Activated CD4-positive, alpha-beta T cell treated with anti-CD3 and anti-CD28 coated beads for 36 hours (primary cell): ENCODE data around the gene SPO11. TPM values are rescaled to one million over a fixed set of nuclear protein-coding genes. Genes with fewer than 3 reads are reported as not detected.

Experiments
- ATAC-seq: fragments of 200-7000 bp; cut with Tn5 transposase; one replicate; pipeline ENCODE4 v1.10.0; 2021; ENCODE audit warnings: mild to moderate bottlenecking, moderate library complexity
- CTCF ChIA-PET: fragments of 350-600 bp; sonication (Branson Sonifier 250); formaldehyde crosslinking; loops from one replicate; lab custom pipeline; 2021; ENCODE audit warnings: antibody characterized with exemption; lab: Charles Lee
- POLR2A ChIA-PET: fragments of 350-600 bp; sonication (Branson Sonifier 250); formaldehyde crosslinking; loops from one replicate; lab custom pipeline; 2021; ENCODE audit warnings: antibody characterized with exemption, inconsistent platforms; lab: Charles Lee
- DNase-seq: peaks from one replicate; pipeline ENCODE4 v3.0.0-alpha.2; 2020
- H3K27ac Mint-ChIP-seq: one replicate; pipeline ENCODE4 v1.8.0; 2021; ENCODE audit warnings: mixed read lengths
- H3K27me3 Mint-ChIP-seq: one replicate; pipeline ENCODE4 v1.8.0; 2021; ENCODE audit warnings: mixed read lengths
- H3K36me3 Mint-ChIP-seq: one replicate; pipeline ENCODE4 v1.8.0; 2021; ENCODE audit warnings: low read depth, mixed read lengths
- H3K4me1 Mint-ChIP-seq: one replicate; pipeline ENCODE4 v1.8.0; 2021; ENCODE audit warnings: mixed read lengths
- H3K4me3 Mint-ChIP-seq: one replicate; pipeline ENCODE4 v1.8.0; 2021; ENCODE audit warnings: mild to moderate bottlenecking, moderate library complexity, mixed read lengths
- H3K9me3 Mint-ChIP-seq: one replicate; pipeline ENCODE4 v1.8.0; 2021; ENCODE audit warnings: low read depth, mixed read lengths
- intact Hi-C, 2 experiments: fragments of 100-400 bp; cut with DNase I in 1 of 2; cut with micrococcal nuclease in 1 of 2; formaldehyde crosslinking; loops; one replicate each; pipeline versions ENCODE4 v1.14.2 to v1.15.1; 2022 to 2024; cut with DNase I, micrococcal nuclease
- total RNA-seq, 2 experiments: library from RNA; stranded (reverse); gene quantifications; one replicate each; pipeline ENCODE4 v1.2.3, GENCODE V29; 2021

SPO11 gene
- not detected for total RNA-seq

GRCh38 chr20:57329608-57330221 lies at the start of gene SPO11:
SPO11 (plus strand) TSS chr20:57329803; CDS start chr20:57329868, 65 bp downstream.
- no peak within 1 kb of the TSS for H3K4me3 Mint-ChIP-seq
- no peaks in the 10 kb centered on the region for H3K36me3 Mint-ChIP-seq
- H3K27ac Mint-ChIP-seq, result no peak within 1 kb of the TSS
- intact Hi-C loops, result loop anchor here in 1 of 2 experiments (5.0 kb wide), 1 partner anchor 242 kb away; no protein-coding TSS in a partner anchor
- H3K9me3 Mint-ChIP-seq, result peaks cover 3% of the 10 kb centered on the region
- H3K27me3 Mint-ChIP-seq, result peaks cover 25% of the 10 kb centered on the region
- no peaks in the 10 kb centered on the region for H3K4me1 Mint-ChIP-seq
- ATAC-seq (no peak), DNase-seq (peak; percentile 38)
- ChIA-PET CTCF (interaction anchor here (1.0 to 5.1 kb wide), 4 partner anchors 10 to 240 kb away, joined by 4 to 31 read pairs (median 6); no protein-coding TSS in a partner anchor), POLR2A (no interaction called here)

GRCh38 chr20:57280221-57280620 lies 49.4 kb upstream of the SPO11 start:
- no peak overlapping the region for H3K4me3 Mint-ChIP-seq
- CTCF ChIA-PET, result no interaction called here
- H3K27me3 Mint-ChIP-seq, result peaks cover 20% of the 10 kb centered on the region
- intact Hi-C loops, result no loop called here
- H3K36me3 Mint-ChIP-seq, result no peaks in the 10 kb centered on the region
- ATAC-seq (no peak), DNase-seq (no peak)
- no peaks in the 10 kb centered on the region for H3K4me1 Mint-ChIP-seq
- H3K27ac Mint-ChIP-seq, result no peak overlapping the region
- H3K9me3 Mint-ChIP-seq, result no peaks in the 10 kb centered on the region
- POLR2A ChIA-PET, result no interaction called here

GRCh38 chr20:57281900-57282299 lies 47.7 kb upstream of the SPO11 start:
- peaks cover 16% of the 10 kb centered on the region for H3K27me3 Mint-ChIP-seq
- ChIA-PET POLR2A (no interaction called here), CTCF (interaction anchor here (0.6 to 0.9 kb wide), 4 partner anchors 10 to 1510 kb away, joined by 3 read pairs; no protein-coding TSS in a partner anchor)
- H3K4me1 Mint-ChIP-seq, result no peaks in the 10 kb centered on the region
- ATAC-seq (no peak), DNase-seq (no peak)
- no peak overlapping the region for H3K4me3 Mint-ChIP-seq
- no peaks in the 10 kb centered on the region for H3K36me3 Mint-ChIP-seq
- intact Hi-C loops, result no loop called here
- no peaks in the 10 kb centered on the region for H3K9me3 Mint-ChIP-seq
- H3K27ac Mint-ChIP-seq, result no peak overlapping the region

- H3K4me3 Mint-ChIP-seq, result no peak overlapping the region
- no peak overlapping the region for H3K27ac Mint-ChIP-seq
- ATAC-seq (no peak), DNase-seq (no peak)
- no peaks in the 10 kb centered on the region for H3K36me3 Mint-ChIP-seq
- POLR2A ChIA-PET, result no interaction called here
- peaks cover 23% of the 10 kb centered on the region for H3K27me3 Mint-ChIP-seq
- no peaks in the 10 kb centered on the region for H3K4me1 Mint-ChIP-seq
- CTCF ChIA-PET, result interaction anchor here (0.6 to 0.7 kb wide), 4 partner anchors 19 to 1510 kb away, joined by 3 read pairs; no protein-coding TSS in a partner anchor
- H3K9me3 Mint-ChIP-seq, result no peaks in the 10 kb centered on the region
- intact Hi-C loops, result no loop called here
Measured at GRCh38 chr20:57282670-57283361, 46.8 kb upstream of the SPO11 start.

GRCh38 chr20:57283860-57284259 lies 45.7 kb upstream of the SPO11 start:
- no peaks in the 10 kb centered on the region for H3K4me1 Mint-ChIP-seq
- no peaks in the 10 kb centered on the region for H3K36me3 Mint-ChIP-seq
- peaks cover 32% of the 10 kb centered on the region for H3K27me3 Mint-ChIP-seq
- no peak for DNase-seq
- POLR2A ChIA-PET, result no interaction called here
- no peak for ATAC-seq
- no peak overlapping the region for H3K27ac Mint-ChIP-seq
- CTCF ChIA-PET, result no interaction called here
- H3K9me3 Mint-ChIP-seq, result no peaks in the 10 kb centered on the region
- intact Hi-C loops, result no loop called here
- no peak overlapping the region for H3K4me3 Mint-ChIP-seq

- ChIA-PET CTCF (no interaction called here), POLR2A (interaction anchor here (0.6 kb wide), 1 partner anchor 177 kb away, joined by 3 read pairs; no protein-coding TSS in a partner anchor)
- Mint-ChIP-seq H3K4me1 (no peaks in the 10 kb centered on the region), H3K27me3 (peaks cover 41% of the 10 kb centered on the region), H3K27ac (no peak overlapping the region), H3K36me3 (no peaks in the 10 kb centered on the region), H3K9me3 (no peaks in the 10 kb centered on the region), H3K4me3 (no peak overlapping the region)
- intact Hi-C loops, result no loop called here
- DNase-seq (no peak), ATAC-seq (no peak)
Measured at GRCh38 chr20:57287007-57287880, 42.4 kb upstream of the SPO11 start.

- no peak for DNase-seq
- H3K4me3 Mint-ChIP-seq, result no peak overlapping the region
- peaks cover 41% of the 10 kb centered on the region for H3K27me3 Mint-ChIP-seq
- POLR2A ChIA-PET, result no interaction called here
- intact Hi-C loops, result no loop called here
- H3K36me3 Mint-ChIP-seq, result no peaks in the 10 kb centered on the region
- no peaks in the 10 kb centered on the region for H3K9me3 Mint-ChIP-seq
- ATAC-seq, result no peak
- H3K4me1 Mint-ChIP-seq, result no peaks in the 10 kb centered on the region
- H3K27ac Mint-ChIP-seq, result no peak overlapping the region
- CTCF ChIA-PET, result no interaction called here
Measured at GRCh38 chr20:57287901-57288300, 41.7 kb upstream of the SPO11 start.

- Mint-ChIP-seq H3K27me3 (peaks cover 47% of the 10 kb centered on the region), H3K4me1 (no peaks in the 10 kb centered on the region), H3K36me3 (no peaks in the 10 kb centered on the region), H3K27ac (no peak overlapping the region), H3K9me3 (no peaks in the 10 kb centered on the region), H3K4me3 (no peak overlapping the region)
- intact Hi-C loops, result no loop called here
- DNase-seq (no peak), ATAC-seq (no peak)
- CTCF ChIA-PET, result no interaction called here
- POLR2A ChIA-PET, result no interaction called here
Measured at GRCh38 chr20:57288651-57289277, 40.8 kb upstream of the SPO11 start.

GRCh38 chr20:57289391-57290177 lies 40.0 kb upstream of the SPO11 start:
- Mint-ChIP-seq H3K9me3 (no peaks in the 10 kb centered on the region), H3K36me3 (no peaks in the 10 kb centered on the region), H3K4me3 (no peak overlapping the region), H3K27ac (no peak overlapping the region), H3K4me1 (no peaks in the 10 kb centered on the region), H3K27me3 (peaks cover 45% of the 10 kb centered on the region)
- ChIA-PET POLR2A (no interaction called here), CTCF (no interaction called here)
- ATAC-seq (no peak), DNase-seq (no peak)
- intact Hi-C loops, result no loop called here

GRCh38 chr20:57290178-57290484 lies 39.5 kb upstream of the SPO11 start:
- Mint-ChIP-seq H3K4me3 (no peak overlapping the region), H3K9me3 (no peaks in the 10 kb centered on the region), H3K27ac (no peak overlapping the region), H3K27me3 (peaks cover 45% of the 10 kb centered on the region), H3K36me3 (no peaks in the 10 kb centered on the region), H3K4me1 (no peaks in the 10 kb centered on the region)
- intact Hi-C loops, result no loop called here
- ChIA-PET CTCF (no interaction called here), POLR2A (no interaction called here)
- DNase-seq (no peak), ATAC-seq (no peak)

GRCh38 chr20:57291003-57291402 lies 38.6 kb upstream of the SPO11 start:
- ATAC-seq (no peak), DNase-seq (no peak)
- Mint-ChIP-seq H3K9me3 (no peaks in the 10 kb centered on the region), H3K4me3 (no peak overlapping the region), H3K27me3 (peaks cover 45% of the 10 kb centered on the region), H3K4me1 (no peaks in the 10 kb centered on the region), H3K36me3 (no peaks in the 10 kb centered on the region), H3K27ac (no peak overlapping the region)
- intact Hi-C loops, result no loop called here
- ChIA-PET POLR2A (no interaction called here), CTCF (no interaction called here)
